NB4 (cell line): Measurements from ENCODE around the gene CTTNBP2.

Experiments used
- DNase-seq: peaks from one replicate; pipeline ENCODE4 v3.0.0; 2010; ENCODE audit warnings: low read depth
- H3K4me3 ChIP-seq: one replicate; pipeline ENCODE4 v1.5.1; 2011; ENCODE audit warnings: mild to moderate bottlenecking, low read depth, low read length, moderate library complexity
- MYC ChIP-seq: IDR thresholded peaks from 2 replicates; pipeline ENCODE4 v1.6.1; 2011; ENCODE audit warnings: low read depth, low read length
- POLR2A ChIP-seq: IDR thresholded peaks from 2 replicates; pipeline ENCODE4 v1.6.1; 2011; ENCODE audit warnings: mild to moderate bottlenecking; ENCODE audit not compliant: insufficient read length; ENCODE audit errors: extremely low read depth
- TF ChIP-seq, protein P1 (sequence below): IDR thresholded peaks from 2 replicates; pipeline ENCODE4 v1.6.1; 2011; ENCODE audit warnings: low read depth, low read length
- TF ChIP-seq, protein P2 (sequence below): IDR thresholded peaks from one replicate; pipeline ENCODE4 v1.5.1; 2012; ENCODE audit warnings: low read depth, low read length

The CTTNBP2 gene

DNA sequence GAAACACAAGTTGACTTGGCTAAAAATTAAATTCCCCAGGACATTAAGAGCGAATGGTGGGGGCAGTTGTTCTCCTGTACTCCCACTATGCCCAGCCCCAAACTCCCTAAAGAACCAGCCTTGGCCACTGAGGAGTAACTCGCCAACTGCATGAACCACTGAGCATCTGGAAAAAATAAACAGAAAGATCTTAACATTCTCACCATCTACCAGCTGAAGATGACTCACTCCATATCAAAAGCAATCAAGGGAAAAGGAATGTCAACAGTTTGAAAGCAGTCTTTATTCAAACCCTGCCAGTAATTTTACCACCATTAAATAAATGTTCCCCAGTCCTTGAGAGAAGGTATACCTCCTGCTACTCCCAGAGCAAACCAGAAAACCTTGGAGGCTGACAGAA, 45.4 kb downstream of the CTTNBP2 start:
- no peak overlapping the region for H3K4me3 ChIP-seq
- no peak for DNase-seq
- TF ChIP-seq POLR2A = no peak
- TF ChIP-seq, protein P1, sequence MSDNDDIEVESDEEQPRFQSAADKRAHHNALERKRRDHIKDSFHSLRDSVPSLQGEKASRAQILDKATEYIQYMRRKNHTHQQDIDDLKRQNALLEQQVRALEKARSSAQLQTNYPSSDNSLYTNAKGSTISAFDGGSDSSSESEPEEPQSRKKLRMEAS = no peak
- no peak for TF ChIP-seq MYC
- TF ChIP-seq, protein P2, sequence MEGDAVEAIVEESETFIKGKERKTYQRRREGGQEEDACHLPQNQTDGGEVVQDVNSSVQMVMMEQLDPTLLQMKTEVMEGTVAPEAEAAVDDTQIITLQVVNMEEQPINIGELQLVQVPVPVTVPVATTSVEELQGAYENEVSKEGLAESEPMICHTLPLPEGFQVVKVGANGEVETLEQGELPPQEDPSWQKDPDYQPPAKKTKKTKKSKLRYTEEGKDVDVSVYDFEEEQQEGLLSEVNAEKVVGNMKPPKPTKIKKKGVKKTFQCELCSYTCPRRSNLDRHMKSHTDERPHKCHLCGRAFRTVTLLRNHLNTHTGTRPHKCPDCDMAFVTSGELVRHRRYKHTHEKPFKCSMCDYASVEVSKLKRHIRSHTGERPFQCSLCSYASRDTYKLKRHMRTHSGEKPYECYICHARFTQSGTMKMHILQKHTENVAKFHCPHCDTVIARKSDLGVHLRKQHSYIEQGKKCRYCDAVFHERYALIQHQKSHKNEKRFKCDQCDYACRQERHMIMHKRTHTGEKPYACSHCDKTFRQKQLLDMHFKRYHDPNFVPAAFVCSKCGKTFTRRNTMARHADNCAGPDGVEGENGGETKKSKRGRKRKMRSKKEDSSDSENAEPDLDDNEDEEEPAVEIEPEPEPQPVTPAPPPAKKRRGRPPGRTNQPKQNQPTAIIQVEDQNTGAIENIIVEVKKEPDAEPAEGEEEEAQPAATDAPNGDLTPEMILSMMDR = no peak

DNA sequence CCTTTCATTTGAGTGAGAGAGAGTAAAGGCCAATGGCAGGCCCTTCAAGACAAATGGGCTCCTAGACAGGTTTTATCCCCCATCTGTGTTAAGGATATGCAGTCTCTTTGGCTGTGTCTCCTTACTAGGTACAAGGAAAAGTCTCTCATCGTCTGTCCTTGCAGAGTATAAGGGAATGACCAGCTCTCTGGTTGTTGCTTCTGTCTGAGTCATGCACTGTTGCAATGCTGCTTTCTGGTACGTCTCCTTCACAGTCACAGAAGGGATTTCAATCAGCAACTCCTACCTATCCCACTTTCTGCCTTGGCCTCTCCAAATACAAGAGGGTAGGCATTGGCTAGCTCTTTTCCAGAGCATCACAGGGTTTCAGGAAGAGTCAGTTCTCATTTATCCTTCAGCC, 48.1 kb downstream of the CTTNBP2 start:
- DNase-seq = peak; percentile 15
- TF ChIP-seq POLR2A = no peak
- TF ChIP-seq, protein P1 = no peak
- no peak for TF ChIP-seq MYC
- TF ChIP-seq, protein P2 = no peak
- H3K4me3 ChIP-seq = no peak overlapping the region

DNA sequence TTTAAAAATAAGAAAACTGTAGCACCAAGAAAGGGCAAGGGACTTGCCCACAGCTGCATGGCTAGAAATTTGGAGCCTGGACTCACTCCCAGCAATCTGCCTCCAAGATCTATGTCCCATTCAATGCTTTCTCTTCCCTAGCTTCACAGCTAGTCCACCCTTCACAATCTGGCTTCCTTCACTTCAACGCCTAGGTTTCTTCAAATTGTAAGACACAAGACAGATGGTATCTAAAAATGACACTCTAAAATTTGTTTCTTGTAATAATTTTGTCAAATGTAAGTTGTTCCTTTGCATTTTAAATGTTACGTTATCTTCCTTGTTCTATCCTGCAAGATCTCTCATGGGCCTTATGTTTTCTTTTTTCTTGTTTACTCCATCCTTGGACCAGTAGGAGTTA, 48.6 kb downstream of the CTTNBP2 start:
- TF ChIP-seq, protein P2 = no peak
- TF ChIP-seq, protein P1 = no peak
- TF ChIP-seq MYC (no peak), POLR2A (no peak)
- no peak for DNase-seq
- H3K4me3 ChIP-seq = no peak overlapping the region

DNA sequence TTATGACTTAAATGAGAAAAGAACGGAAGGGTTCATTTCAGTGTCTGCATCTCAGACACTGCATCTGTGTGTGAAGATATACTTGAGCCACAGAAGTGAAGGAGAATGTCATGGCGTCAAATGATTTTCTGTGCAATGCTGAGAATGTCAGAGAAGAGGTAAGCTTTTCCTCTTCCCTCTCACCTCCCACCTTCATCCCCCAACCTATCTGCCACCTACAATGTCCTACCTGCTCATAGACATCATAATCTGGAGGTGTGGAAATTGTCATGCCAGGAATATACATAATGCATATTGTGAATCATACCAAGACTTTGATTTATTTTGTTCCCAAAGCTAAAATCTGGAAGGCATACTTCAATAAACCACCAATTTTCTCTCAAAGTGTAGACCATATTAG, 53.7 kb downstream of the CTTNBP2 start:
- TF ChIP-seq, protein P1 = no peak
- TF ChIP-seq, protein P2 = no peak
- no peak overlapping the region for H3K4me3 ChIP-seq
- DNase-seq = no peak

DNA sequence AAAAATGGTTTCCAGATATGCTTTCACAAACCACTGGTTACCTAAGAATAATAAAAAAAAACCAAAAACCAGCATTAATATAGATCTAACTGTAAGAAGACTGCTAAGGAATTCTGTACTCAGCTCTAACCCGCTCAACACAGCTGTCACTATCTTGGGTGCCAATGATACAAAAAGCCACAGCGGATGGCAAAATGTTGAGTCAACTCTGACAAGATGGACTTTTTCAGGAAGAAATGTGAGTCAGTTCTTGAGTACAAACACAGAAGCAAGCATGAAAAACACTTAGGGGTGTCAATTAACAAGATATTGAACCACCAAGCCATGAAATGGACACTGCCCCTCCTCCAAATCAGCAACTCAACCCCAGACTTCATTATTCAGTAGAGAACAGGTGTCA, 55.0 kb downstream of the CTTNBP2 start:
- no peak for DNase-seq
- no peak overlapping the region for H3K4me3 ChIP-seq
- no peak for TF ChIP-seq POLR2A
- TF ChIP-seq, protein P2 = no peak
- TF ChIP-seq, protein P1 = no peak
- no peak for TF ChIP-seq MYC

DNA sequence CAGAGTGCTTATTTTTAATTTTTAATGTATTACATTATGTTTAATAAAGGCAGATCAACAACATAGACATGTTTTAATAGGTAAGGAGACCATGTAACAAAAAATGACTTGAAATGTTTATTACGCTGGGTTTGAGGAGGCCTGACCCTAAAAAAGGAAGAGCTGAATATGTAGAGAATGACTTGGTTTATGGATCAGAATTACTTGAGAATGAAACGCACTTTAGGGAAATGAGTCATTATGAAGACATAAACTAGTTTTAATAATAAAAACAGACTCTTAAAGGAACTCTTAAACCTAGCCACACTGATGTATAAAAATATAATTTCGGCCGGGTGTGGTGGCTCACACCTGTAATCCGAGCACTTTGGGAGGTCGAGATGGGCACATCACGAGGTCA, 56.5 kb downstream of the CTTNBP2 start:
- H3K4me3 ChIP-seq = no peak overlapping the region
- TF ChIP-seq, protein P1 = no peak
- DNase-seq = no peak
